VCaP (cell line): ENCODE results near the gene SSRP1.
A peak's percentile ranks its signal among the peaks of the same experiment; 100 is the strongest.

Experiments used
- H3K27ac ChIP-seq: fragments of 450-650 bp; 2 replicates; pipeline ENCODE4 v1.5.1; 2017
- TF ChIP-seq, protein P1 (sequence below): fragments of 450-650 bp; conservative IDR thresholded peaks from 2 replicates; pipeline ENCODE4 v1.5.1; 2017; ENCODE audit warnings: mild to moderate bottlenecking, moderate library complexity

The SSRP1 gene

DNA sequence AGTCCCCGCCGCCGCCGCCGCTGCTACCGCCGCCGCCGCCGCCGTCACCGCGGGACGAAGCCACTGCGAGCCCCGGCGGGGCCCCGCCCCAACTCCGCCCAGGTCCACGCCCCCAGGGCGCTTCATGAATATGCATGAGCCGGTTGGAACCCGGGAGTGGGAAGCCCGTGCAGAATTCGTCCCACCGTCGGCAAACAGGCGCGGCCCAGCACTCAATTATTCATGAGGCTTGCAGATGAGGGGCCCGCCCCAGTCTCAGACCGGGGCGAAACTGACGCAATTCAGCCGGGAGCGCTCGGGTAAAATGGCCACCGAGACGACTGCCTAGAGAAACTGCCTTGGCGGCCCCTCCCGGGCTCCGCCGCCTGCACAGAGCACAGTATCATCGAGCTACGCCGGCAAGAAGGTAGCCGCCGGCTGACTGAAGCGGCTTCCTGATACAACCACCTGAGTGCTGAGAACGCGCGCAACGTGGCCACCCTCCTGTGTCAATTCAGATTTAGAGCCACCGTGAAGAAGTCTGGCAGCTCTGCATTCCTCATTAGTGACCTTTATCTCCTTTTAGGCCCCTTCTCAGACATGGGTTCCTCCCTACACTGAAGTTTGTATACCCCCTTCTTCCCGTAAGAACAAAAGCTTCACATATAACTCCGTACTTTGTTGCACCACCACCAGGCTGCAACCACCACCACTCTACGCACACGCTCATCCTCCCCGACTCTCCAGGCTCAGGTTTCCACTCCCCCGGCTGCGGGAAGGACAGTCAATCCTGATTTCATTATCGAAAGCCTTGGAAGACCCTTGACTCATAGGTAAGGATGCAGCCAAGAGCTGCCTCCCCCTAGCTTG lies 10.6 kb downstream of the SSRP1 start, which contains the start of gene TNKS1BP1:
TNKS1BP1 (minus strand) TSS at position 67 of the 849 bp plus-strand sequence. CDS start 3,067 bp downstream, outside the sequence.
- TF ChIP-seq, protein P1, sequence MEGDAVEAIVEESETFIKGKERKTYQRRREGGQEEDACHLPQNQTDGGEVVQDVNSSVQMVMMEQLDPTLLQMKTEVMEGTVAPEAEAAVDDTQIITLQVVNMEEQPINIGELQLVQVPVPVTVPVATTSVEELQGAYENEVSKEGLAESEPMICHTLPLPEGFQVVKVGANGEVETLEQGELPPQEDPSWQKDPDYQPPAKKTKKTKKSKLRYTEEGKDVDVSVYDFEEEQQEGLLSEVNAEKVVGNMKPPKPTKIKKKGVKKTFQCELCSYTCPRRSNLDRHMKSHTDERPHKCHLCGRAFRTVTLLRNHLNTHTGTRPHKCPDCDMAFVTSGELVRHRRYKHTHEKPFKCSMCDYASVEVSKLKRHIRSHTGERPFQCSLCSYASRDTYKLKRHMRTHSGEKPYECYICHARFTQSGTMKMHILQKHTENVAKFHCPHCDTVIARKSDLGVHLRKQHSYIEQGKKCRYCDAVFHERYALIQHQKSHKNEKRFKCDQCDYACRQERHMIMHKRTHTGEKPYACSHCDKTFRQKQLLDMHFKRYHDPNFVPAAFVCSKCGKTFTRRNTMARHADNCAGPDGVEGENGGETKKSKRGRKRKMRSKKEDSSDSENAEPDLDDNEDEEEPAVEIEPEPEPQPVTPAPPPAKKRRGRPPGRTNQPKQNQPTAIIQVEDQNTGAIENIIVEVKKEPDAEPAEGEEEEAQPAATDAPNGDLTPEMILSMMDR, result no peak
- H3K27ac ChIP-seq, result peak within 1 kb of the TSS; percentile 88

DNA sequence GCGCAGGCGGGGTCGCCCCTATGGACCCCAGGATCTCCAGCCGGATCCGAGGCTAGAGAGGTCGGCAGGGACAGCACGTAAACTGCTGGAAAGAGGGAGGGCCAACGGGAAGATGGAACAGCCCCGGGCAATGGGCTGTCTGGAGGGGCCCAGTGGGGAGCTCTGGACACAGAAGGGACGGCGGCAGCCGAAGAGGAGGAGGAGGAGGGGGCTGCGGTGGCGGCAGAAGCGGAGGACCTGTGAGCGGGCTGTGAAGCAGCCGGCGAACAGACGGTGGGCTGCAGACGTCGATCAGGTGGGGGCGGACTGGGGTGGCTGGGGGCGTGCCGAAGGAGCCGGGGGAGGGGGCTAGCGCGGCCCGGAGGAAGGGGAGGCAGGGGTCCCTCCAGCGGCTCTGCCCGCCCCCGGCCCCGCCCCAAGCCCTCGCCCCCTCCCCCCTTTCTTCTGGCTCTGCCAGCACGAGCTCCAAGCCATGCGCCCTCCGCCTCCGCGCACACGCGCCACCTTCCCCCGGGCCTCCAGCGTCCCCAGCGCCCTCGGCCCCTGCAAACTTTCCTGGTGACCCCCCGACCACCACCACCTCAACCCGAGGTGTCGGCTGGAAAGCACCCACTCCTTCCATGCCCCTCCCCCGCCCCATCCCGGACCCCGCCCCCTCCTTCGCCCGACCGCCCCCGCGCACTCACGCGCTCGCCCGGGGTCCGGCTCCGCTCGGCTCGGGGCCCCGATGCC lies 11.4 kb downstream of the SSRP1 start:
- TF ChIP-seq, protein P1, result no peak
- peak overlapping the region; percentile 88 for H3K27ac ChIP-seq

DNA sequence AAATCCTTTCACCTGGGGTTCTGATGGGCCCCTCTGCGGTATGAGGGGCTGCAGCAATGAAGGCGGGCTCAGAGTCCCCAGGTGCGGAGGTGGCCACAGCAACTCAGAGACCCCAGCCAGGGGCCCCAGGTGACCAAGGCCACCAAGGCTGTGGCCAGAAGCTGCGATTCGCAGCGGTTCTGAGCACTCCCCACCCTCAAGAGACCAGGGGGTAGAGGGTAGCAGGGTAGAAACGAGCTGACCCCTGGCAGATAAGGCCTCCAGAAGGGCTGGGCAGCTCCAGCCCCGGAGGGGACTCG lies 11.9 kb downstream of the SSRP1 start:
- TF ChIP-seq, protein P1, result no peak
- peak overlapping the region; percentile 88 for H3K27ac ChIP-seq

DNA sequence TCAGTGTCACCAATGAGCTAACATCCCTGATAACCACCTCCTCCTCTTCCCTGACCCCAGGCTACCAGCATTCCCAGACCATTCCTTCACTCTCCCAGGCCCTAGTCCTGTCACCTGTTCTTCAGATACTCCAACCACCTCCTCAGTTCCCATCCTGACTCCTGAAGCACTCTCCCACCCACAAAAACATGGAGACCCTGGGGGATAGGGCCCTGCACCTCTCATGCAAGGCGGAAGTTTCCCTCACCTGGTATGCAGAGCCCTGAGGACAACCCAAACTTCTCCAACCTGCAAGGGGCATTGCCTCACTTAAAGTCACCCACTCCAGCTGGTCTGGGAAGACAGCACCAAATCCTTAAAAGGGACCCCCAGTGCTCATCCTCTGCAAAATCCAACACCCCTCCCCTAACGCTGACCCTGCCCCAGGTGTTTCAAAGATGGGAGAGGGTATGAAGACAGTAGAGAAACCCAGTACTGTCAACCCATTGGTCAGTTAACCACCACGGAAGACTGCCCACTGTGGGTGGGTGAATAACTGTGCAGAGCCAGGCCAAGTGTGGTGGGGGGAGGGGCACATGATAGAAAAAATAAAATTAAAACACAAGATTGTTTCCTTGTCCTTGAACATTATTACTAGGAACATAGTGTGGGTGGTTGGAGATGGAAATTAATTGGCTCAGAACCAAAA lies 12.4 kb downstream of the SSRP1 start:
- TF ChIP-seq, protein P1, result no peak
- H3K27ac ChIP-seq, result peak overlapping the region; percentile 88

DNA sequence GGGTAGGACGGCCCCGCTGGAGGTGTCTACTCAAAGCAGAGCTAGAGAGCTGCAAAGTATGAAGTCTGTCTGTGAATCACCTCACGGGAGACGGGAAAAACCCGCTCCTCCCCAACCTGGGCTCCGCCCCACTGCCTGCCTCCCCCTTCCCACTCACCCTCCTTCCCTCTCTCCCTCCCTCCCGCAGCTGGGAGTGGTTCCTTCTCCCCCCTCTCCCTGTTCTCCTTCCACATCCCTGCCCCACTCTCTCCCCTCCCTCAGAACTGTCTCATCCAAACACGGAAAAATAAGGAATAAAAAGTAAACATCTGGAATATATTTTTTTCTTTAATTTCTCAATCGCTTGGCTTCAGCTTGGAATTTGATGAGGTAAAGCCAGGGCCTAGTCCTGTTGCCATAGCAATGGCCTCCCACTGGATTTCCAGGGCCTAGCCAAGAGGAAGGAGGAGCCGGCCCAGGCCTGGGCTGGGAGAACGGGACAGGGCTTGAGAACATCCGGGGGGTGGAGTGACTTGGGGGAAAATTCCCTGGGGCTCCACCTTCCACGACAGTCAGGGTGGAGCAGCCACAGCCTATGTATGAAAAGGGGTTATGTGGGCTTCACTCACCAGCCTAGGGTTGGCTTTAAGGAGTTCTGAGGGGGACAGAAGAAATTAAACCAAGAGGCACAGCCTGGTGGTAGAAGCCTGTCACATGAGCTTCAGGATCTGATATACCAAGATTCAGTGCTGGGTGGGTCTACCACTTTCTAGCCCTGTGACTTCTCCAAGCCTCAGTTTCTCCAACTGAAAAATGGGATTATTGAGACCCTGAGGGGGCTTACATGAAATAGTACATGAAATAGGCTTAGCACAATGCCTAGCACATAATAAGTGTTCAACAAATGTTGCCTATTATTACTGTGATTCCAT lies 13.2 kb downstream of the SSRP1 start:
- H3K27ac ChIP-seq, result peak overlapping the region; percentile 88
- TF ChIP-seq, protein P1, result no peak

DNA sequence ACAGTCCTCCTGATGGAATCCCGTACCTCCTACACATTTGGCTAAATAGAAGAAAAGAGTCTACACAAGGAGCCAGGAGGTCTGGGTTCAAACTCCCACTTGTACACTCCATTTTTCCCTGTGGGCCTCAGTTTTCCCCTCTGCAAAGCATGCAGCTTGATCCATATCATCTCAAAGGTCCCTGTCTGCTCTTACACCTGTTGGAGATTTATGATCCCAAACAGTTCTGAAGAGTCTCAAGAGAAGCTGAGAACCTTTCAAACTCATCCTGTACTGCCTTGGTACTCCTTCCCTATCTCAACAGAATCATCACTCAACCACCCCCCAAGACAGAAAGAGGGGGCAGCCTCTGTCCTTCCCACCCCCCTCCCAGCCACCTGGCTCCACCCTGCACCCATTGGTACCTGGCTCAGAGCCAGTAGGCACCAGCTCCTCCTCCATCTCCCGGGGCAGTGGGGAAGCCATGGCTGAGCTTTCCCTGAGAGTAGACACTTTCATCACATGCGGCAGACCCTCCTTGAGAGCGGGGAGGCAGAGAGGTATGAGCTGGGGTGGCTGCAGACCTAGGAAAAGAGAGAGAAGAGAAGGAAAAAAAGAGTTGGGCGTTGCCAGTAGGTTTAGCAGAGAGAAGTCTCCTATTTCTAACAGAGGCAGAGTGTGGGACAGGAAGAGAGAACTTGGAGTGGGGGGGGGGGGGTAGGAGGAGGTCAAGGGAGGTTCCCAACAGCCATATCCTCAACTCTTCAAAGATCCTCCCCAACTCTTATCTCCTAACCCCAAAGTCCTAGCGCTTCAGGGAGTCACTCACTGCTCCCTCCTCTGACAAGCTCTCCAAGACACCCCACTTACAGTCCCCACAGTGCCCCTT lies 14.1 kb downstream of the SSRP1 start:
- peak overlapping the region; percentile 88 for H3K27ac ChIP-seq
- TF ChIP-seq, protein P1, result no peak
